H9 (cell line): ENCODE measurements around the gene MT2A. TPM values are rescaled to one million over a fixed set of nuclear protein-coding genes. Genes with fewer than 3 reads are reported as not detected.

Experiments
- DNase-seq: peaks from one replicate; pipeline ENCODE4 v3.0.0-alpha.2; 2017
- H2AFZ ChIP-seq: one replicate; pipeline ENCODE4 v1.6.1; 2013; ENCODE audit warnings: mild to moderate bottlenecking, low read length, control low read depth, moderate library complexity
- H2AK5ac ChIP-seq: 2 replicates; pipeline ENCODE4 v1.6.1; 2013; ENCODE audit warnings: low read length, control low read depth, mixed read lengths; ENCODE audit not compliant: insufficient read length
- H2BK120ac ChIP-seq: one replicate; pipeline ENCODE4 v1.6.1; 2013; ENCODE audit warnings: low read depth, mild to moderate bottlenecking, low read length, control low read depth, inconsistent platforms; ENCODE audit not compliant: poor library complexity, severe bottlenecking
- H2BK12ac ChIP-seq: 2 replicates; pipeline ENCODE4 v1.6.1; 2013; ENCODE audit warnings: low read length, control low read depth, mixed read lengths, low read depth; ENCODE audit not compliant: insufficient read length
- H2BK15ac ChIP-seq: 2 replicates; pipeline ENCODE4 v1.6.1; 2013; ENCODE audit warnings: low read depth, low read length, control low read depth
- H2BK20ac ChIP-seq: one replicate; pipeline ENCODE4 v1.6.1; 2013; ENCODE audit warnings: low read depth, mild to moderate bottlenecking, low read length, control low read depth, inconsistent platforms; ENCODE audit not compliant: poor library complexity, severe bottlenecking
- H2BK5ac ChIP-seq: 2 replicates; pipeline ENCODE4 v1.6.1; 2013; ENCODE audit warnings: low read length, control low read depth, mixed read lengths; ENCODE audit not compliant: insufficient read length
- H3K14ac ChIP-seq: 2 replicates; pipeline ENCODE4 v1.6.1; 2013; ENCODE audit warnings: low read length, control low read depth; ENCODE audit not compliant: insufficient read depth
- H3K18ac ChIP-seq: 2 replicates; pipeline ENCODE4 v1.6.1; 2013; ENCODE audit warnings: low read depth, mild to moderate bottlenecking, mixed read lengths, low read length, control low read depth; ENCODE audit not compliant: insufficient read length
- H3K23ac ChIP-seq: 2 replicates; pipeline ENCODE4 v1.6.1; 2013; ENCODE audit warnings: low read length, control low read depth, mixed read lengths, low read depth; ENCODE audit not compliant: insufficient read length
- H3K23me2 ChIP-seq: 2 replicates; pipeline ENCODE4 v1.6.1; 2013; ENCODE audit warnings: low read depth, mild to moderate bottlenecking, mixed read lengths, low read length, control low read depth; ENCODE audit not compliant: insufficient read length, poor library complexity, severe bottlenecking
- H3K27ac ChIP-seq: 2 replicates; pipeline ENCODE4 v1.5.1; 2013; ENCODE audit warnings: low read length, control low read depth, mixed read lengths, low read depth; ENCODE audit not compliant: insufficient read length
- H3K27me3 ChIP-seq: 2 replicates; pipeline ENCODE4 v1.6.1; 2013; ENCODE audit warnings: low read length, control low read depth, inconsistent platforms; ENCODE audit not compliant: insufficient read depth
- H3K4ac ChIP-seq: 2 replicates; pipeline ENCODE4 v1.6.1; 2013; ENCODE audit warnings: low read depth, mild to moderate bottlenecking, control low read depth, inconsistent platforms, low read length, moderate library complexity
- H3K4me1 ChIP-seq: 2 replicates; pipeline ENCODE4 v1.6.1; 2013; ENCODE audit warnings: low read length, control low read depth, inconsistent platforms; ENCODE audit not compliant: insufficient read depth
- H3K4me2 ChIP-seq: 2 replicates; pipeline ENCODE4 v1.6.1; 2013; ENCODE audit warnings: low read length, control low read depth, mixed read lengths; ENCODE audit not compliant: insufficient read length, insufficient read depth
- H3K56ac ChIP-seq: 2 replicates; pipeline ENCODE4 v1.6.1; 2013; ENCODE audit warnings: low read depth, mild to moderate bottlenecking, mixed read lengths, low read length, control low read depth; ENCODE audit not compliant: insufficient read length
- H3K79me1 ChIP-seq: 2 replicates; pipeline ENCODE4 v1.6.1; 2013; ENCODE audit warnings: low read depth, mild to moderate bottlenecking, moderate library complexity, low read length, control low read depth, inconsistent platforms; ENCODE audit not compliant: insufficient read depth, poor library complexity, severe bottlenecking
- H3K79me2 ChIP-seq: 2 replicates; pipeline ENCODE4 v1.6.1; 2013; ENCODE audit warnings: low read length, control low read depth, inconsistent platforms; ENCODE audit not compliant: insufficient read depth
- H3K9ac ChIP-seq: 2 replicates; pipeline ENCODE4 v1.6.1; 2013; ENCODE audit warnings: low read length, control low read depth, mixed read lengths; ENCODE audit not compliant: insufficient read length; ENCODE audit errors: extremely low read depth
- H3K9me3 ChIP-seq: one replicate; pipeline ENCODE4 v1.6.1; 2013; ENCODE audit warnings: low read depth, low read length, inconsistent platforms; ENCODE audit not compliant: control insufficient read depth
- H3T11ph ChIP-seq: one replicate; pipeline ENCODE4 v1.6.1; 2013; ENCODE audit warnings: mild to moderate bottlenecking, low read length, control low read depth, inconsistent platforms
- H4K20me1 ChIP-seq: one replicate; pipeline ENCODE4 v1.6.1; 2013; ENCODE audit not compliant: control insufficient read depth, insufficient read length, insufficient read depth
- H4K5ac ChIP-seq: 2 replicates; pipeline ENCODE4 v1.6.1; 2013; ENCODE audit warnings: low read depth, mild to moderate bottlenecking, mixed read lengths, low read length, control low read depth; ENCODE audit not compliant: insufficient read length
- H4K8ac ChIP-seq: replicated peaks from 2 replicates; pipeline ENCODE4 v1.6.1; 2013; ENCODE audit warnings: low read length, control low read depth, mixed read lengths, low read depth; ENCODE audit not compliant: insufficient read length
- H4K91ac ChIP-seq: 2 replicates; pipeline ENCODE4 v1.6.1; 2013; ENCODE audit warnings: low read depth, mild to moderate bottlenecking, moderate library complexity, mixed read lengths, low read length, control low read depth; ENCODE audit not compliant: insufficient read length
- H3K27ac Mint-ChIP-seq, 3 experiments: 2 replicates in 2 of 3; 3 replicates in 1 of 3; pipeline ENCODE4 v1.8.0; 2020 to 2021; ENCODE audit warnings: mixed read lengths in 3 of 3, mild to moderate bottlenecking in 1 of 3, moderate library complexity in 1 of 3
- H3K27me3 Mint-ChIP-seq: 2 replicates; pipeline ENCODE4 v1.8.0; 2021; ENCODE audit warnings: low read depth, mild to moderate bottlenecking, moderate library complexity, mixed read lengths
- H3K36me3 Mint-ChIP-seq, 3 experiments: 2 replicates in 2 of 3; 3 replicates in 1 of 3; pipeline ENCODE4 v1.8.0; 2020 to 2021; ENCODE audit warnings: low read depth in 3 of 3, mixed read lengths in 3 of 3; ENCODE audit not compliant: insufficient read depth in 1 of 3
- H3K4me1 Mint-ChIP-seq, 2 experiments: 2 replicates each; pipeline ENCODE4 v1.8.0; 2020; ENCODE audit warnings: mixed read lengths in 2 of 2
- H3K4me3 Mint-ChIP-seq, 2 experiments: 2 replicates in 1 of 2; 3 replicates in 1 of 2; pipeline ENCODE4 v1.8.0; 2020 to 2021; ENCODE audit warnings: mild to moderate bottlenecking in 2 of 2, mixed read lengths in 2 of 2, moderate library complexity in 1 of 2
- H3K9me3 Mint-ChIP-seq, 2 experiments: 2 replicates in 1 of 2; 3 replicates in 1 of 2; pipeline ENCODE4 v1.8.0; 2020; ENCODE audit warnings: mild to moderate bottlenecking in 2 of 2, mixed read lengths in 2 of 2, moderate library complexity in 1 of 2
- CTCF ChIP-seq: fragments of 200-600 bp; sonication (generic); conservative IDR thresholded peaks from 3 replicates; pipeline ENCODE4 v1.8.0; 2021; ENCODE audit warnings: antibody characterized with exemption, mild to moderate bottlenecking
- WGBS: extraction: QIAGEN DNeasy Blood & Tissue Kit; methylation state at CpG from one replicate; pipeline ENCODE4 v1.1.7; 2013; ENCODE audit warnings: missing lambda C conversion rate, low lambda C conversion rate, mixed read lengths; ENCODE audit not compliant: insufficient read length; ENCODE audit errors: extremely low coverage; 5-methylcytosine and 5-hydroxymethylcytosine counted together
- total RNA-seq: library from RNA; stranded (reverse); gene quantifications from 2 replicates; pipeline ENCODE4 v1.2.1, GENCODE V29; 2021

MT2A gene
- total RNA-seq, 1 experiment from 2014 or later = 63.1 TPM

GRCh38 chr16:56618138-56618537 lies 9.8 kb downstream of the MT2A start:
- peaks cover 47 to 61% of the 10 kb centered on the region in 2 experiments for H3K4me1 Mint-ChIP-seq
- H4K5ac ChIP-seq = no peak overlapping the region
- no peak overlapping the region for H2BK5ac ChIP-seq
- no peak overlapping the region for H3K18ac ChIP-seq
- peaks cover 89% of the 10 kb centered on the region for H3K27me3 Mint-ChIP-seq
- H2BK120ac ChIP-seq = no peak overlapping the region
- H2AFZ ChIP-seq = no peak overlapping the region
- no peak overlapping the region for H2AK5ac ChIP-seq
- H3K27ac Mint-ChIP-seq = no peak overlapping the region
- H4K8ac ChIP-seq = no peak overlapping the region
- no peak overlapping the region for H3K4ac ChIP-seq
- no peak overlapping the region for H3K56ac ChIP-seq
- peaks cover 8% of the 10 kb centered on the region for H3K23me2 ChIP-seq
- no CpG with 5 or more reads among the region's 6 CpGs for WGBS
- peaks cover under 1% of the 10 kb centered on the region for H3K9me3 ChIP-seq
- no peak overlapping the region for H2BK15ac ChIP-seq
- H3K4me2 ChIP-seq = no peak overlapping the region
- H3K14ac ChIP-seq = no peak overlapping the region
- H3K4me3 Mint-ChIP-seq = peak overlapping the region; percentile 72 to 89; a peak in 3 of 5 replicates
- H3K9ac ChIP-seq = no peak overlapping the region
- peaks cover 44% of the 10 kb centered on the region; the same call in 1 of the 2 replicates for H3K27me3 ChIP-seq
- H3T11ph ChIP-seq = no peak overlapping the region
- H3K27ac ChIP-seq = no peak overlapping the region
- H3K79me1 ChIP-seq = no peaks in the 10 kb centered on the region
- H3K36me3 Mint-ChIP-seq = peaks cover 3 to 5% (median 3%) of the 10 kb centered on the region in 3 experiments
- no peak for DNase-seq
- peaks cover under 1 to 9% of the 10 kb centered on the region in 2 experiments; a peak in 3 of 5 replicates for H3K9me3 Mint-ChIP-seq
- no peak overlapping the region for H3K23ac ChIP-seq
- no peak for TF ChIP-seq CTCF
- H2BK12ac ChIP-seq = no peak overlapping the region
- no peaks in the 10 kb centered on the region for H4K20me1 ChIP-seq
- no peaks in the 10 kb centered on the region; the same call in 1 of the 2 replicates for H3K4me1 ChIP-seq
- H2BK20ac ChIP-seq = no peak overlapping the region
- H4K91ac ChIP-seq = no peak overlapping the region
- no peaks in the 10 kb centered on the region for H3K79me2 ChIP-seq
